Gastroesophageal sphincter (tissue), 3 donors: ENCODE results near the gene SH3PXD2B.

Experiments used
- EP300 ChIP-seq: sonication (generic); formaldehyde crosslinking; IDR thresholded peaks from one replicate; pipeline ENCODE4 v1.6.1; 2017; ENCODE audit warnings: antibody characterized with exemption, mild to moderate bottlenecking
- TF ChIP-seq, protein P1 (sequence below), 4 experiments: fragments of 200-600 bp in 2 of 4; fragments of 450-650 bp in 2 of 4; sonication (generic) in 1 of 4; IDR thresholded peaks; one replicate each; pipeline ENCODE4 v1.5.1; 2017 to 2019; ENCODE audit warnings: antibody characterized with exemption in 4 of 4, mild to moderate bottlenecking in 2 of 4, moderate library complexity in 2 of 4

DNA sequence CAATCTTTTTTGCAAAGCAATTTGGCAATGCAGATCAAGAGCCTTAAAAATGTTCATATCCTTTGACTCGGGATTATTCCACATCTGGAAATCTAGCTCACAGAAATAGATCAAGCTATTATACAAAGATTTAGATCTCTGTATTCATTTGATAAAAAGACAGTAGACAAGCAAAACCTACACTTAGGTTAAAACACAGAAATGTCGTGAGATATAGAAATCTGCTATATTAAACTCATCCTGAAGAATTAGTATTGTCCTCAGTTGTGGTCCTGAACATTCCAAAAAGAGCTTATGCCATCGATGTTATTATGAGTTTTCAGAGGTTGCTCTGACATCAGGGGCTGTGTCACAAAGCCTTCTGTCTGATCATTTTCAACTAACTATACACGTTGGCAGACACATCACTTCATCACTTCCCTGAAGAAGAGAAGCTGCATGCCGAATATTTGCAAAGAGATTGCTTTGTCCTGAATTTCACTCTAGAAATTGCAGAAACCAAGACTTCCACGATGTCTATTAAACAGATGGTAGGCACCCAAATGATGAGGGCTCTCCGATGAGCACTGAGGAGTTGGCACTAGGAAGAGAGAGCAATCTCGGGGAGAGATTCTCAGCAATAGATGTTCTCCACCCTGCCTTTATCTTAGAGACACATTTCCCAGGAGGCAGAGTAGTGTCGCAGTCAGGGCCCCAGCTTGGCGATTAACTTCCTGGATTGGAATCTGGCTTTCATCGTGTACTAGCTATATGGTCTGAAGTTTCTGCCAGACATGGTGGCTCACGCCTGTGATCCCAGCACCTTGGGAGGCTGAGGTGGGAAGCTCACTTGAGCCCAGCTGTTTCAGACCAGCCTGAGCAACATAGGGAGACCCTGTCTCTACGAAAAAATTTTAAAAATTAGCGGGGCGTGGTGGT is 168.8 kb downstream of the SH3PXD2B start:
- TF ChIP-seq, protein P1, sequence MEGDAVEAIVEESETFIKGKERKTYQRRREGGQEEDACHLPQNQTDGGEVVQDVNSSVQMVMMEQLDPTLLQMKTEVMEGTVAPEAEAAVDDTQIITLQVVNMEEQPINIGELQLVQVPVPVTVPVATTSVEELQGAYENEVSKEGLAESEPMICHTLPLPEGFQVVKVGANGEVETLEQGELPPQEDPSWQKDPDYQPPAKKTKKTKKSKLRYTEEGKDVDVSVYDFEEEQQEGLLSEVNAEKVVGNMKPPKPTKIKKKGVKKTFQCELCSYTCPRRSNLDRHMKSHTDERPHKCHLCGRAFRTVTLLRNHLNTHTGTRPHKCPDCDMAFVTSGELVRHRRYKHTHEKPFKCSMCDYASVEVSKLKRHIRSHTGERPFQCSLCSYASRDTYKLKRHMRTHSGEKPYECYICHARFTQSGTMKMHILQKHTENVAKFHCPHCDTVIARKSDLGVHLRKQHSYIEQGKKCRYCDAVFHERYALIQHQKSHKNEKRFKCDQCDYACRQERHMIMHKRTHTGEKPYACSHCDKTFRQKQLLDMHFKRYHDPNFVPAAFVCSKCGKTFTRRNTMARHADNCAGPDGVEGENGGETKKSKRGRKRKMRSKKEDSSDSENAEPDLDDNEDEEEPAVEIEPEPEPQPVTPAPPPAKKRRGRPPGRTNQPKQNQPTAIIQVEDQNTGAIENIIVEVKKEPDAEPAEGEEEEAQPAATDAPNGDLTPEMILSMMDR (IDR thresholded peaks at IDR 0.05), result no peak
- TF ChIP-seq EP300, result no peak
